Activated gamma-delta T cell treated with anti-CD3 and anti-CD28 coated beads, Interleukin-2, amount 50 U/mL, for 16 hours (primary cell): ENCODE results near the gene NOL4L.

ENCODE experiments used
- DNase-seq: peaks from one replicate; pipeline ENCODE4 v3.0.0-alpha.2; 2020; ENCODE audit warnings: low read depth

The NOL4L gene

GRCh38 chr20:32444474-32445220 is 140.5 kb downstream of the NOL4L start:
- no peak for DNase-seq

GRCh38 chr20:32443386-32443974 is 141.7 kb downstream of the NOL4L start:
- DNase-seq = no peak

- DNase-seq = no peak
Observed at GRCh38 chr20:32442630-32443373, 142.3 kb downstream of the NOL4L start.

GRCh38 chr20:32441638-32442037 is 143.5 kb downstream of the NOL4L start:
- no peak for DNase-seq

DNA sequence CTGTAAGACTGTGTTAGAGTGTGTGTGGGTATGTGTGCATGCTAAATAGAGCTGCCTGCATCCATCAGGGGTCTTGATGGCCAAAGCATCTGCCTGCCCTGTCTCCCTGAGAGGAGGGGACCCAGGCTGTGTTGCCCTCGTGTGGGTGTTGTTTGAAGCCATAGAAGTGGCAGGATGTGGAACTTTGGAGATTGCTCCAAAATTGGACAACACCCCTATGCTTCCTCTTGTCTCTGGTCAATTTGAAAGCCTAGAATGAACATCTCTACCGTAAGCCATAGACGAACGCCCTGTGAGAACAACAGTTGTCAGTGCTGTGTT is 144.4 kb downstream of the NOL4L start:
- no peak for DNase-seq

- DNase-seq = no peak
Observed at GRCh38 chr20:32440069-32440757, 144.9 kb downstream of the NOL4L start.

DNA sequence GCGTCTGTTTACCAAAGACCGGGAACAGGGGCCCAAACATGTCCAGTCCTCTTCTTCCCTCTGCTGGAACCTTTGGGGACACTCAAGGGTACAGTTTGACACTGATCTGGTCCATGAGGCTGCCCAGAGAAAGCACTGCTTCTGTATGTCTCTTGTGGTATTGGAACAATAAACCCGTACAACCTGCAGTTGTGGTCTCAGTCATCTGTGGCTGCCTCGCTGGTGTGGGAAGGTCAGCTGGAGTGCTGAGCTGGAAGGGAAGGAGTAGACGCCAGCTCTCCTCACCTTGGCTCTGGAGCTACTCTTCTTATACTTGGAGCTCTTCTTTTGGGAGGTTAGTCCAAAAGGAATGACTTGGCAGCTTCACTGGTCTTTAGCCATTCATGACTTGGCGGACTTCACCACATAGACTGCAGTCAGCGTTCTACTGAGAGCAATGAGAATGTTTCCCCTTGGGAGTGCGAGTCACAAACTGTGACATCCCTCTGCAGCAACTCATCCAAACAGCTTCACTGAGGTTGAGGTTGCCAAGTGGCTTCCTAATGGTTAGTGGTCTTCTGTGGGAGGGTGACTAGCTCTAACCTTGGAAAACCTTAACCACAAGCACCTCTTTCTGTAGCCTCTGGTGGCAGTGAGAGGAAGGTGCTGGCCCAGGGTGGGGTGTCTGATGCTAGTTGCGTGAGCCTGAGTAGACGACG is 145.9 kb downstream of the NOL4L start:
- peak; percentile 17 for DNase-seq

- no peak for DNase-seq
Observed at GRCh38 chr20:32438331-32438858, 146.7 kb downstream of the NOL4L start.

DNA sequence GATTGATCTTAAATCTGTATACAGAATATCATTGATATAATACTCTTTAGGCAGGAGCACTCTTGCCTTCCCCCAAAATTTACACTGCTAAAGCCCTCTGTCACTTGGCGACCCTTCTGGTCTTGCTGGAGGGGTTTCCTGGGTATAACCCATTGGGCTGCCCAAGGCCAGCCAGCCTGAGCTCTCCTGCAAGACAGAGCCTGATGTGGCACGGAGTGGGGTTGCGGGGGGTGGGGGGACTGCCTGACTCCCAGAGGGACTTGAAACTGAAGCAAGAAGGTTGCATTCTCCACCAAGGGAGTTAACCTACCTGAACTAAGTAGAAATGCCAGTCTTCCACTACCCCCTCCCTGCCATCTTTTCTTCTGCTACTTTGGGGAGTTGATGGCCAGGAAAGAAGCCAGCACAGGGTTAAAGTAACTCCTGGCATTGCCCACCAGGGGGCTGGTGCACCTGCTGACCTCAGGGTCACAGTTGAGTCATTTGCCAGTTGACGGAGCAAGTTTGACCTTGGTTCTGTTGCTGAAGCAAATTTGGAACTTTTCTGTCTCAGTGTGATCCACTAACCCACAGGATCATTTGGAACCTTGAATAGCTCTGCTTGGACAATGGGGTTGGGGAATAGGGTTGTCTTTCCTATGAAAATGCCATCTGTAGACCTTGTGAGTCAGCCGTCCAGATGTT is 147.6 kb downstream of the NOL4L start:
- no peak for DNase-seq

GRCh38 chr20:32436968-32437367 is 148.2 kb downstream of the NOL4L start:
- no peak for DNase-seq

- DNase-seq = no peak
Observed at GRCh38 chr20:32436142-32436861, 148.8 kb downstream of the NOL4L start.

GRCh38 chr20:32435449-32436107 is 149.6 kb downstream of the NOL4L start:
- no peak for DNase-seq

DNA sequence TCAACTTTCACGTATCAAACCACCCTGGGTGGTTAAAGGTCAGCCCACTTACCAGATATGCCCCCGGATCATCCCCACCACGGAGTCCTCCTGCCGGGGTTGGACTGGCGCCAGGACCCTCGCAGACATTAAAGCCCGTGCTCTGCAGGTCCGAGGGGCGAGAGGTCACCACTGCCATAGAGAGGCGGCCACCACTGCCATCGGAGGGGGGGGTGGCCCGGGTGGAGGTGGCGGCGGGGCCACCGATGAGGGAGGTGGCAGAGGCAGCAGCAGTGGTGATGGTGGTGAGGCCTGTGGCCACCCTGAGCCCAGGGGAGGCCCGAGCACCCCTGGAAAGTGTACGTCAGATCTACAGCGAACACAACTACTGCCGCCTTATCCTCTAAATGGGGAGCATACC is 150.7 kb downstream of the NOL4L start:
- no peak for DNase-seq

DNA sequence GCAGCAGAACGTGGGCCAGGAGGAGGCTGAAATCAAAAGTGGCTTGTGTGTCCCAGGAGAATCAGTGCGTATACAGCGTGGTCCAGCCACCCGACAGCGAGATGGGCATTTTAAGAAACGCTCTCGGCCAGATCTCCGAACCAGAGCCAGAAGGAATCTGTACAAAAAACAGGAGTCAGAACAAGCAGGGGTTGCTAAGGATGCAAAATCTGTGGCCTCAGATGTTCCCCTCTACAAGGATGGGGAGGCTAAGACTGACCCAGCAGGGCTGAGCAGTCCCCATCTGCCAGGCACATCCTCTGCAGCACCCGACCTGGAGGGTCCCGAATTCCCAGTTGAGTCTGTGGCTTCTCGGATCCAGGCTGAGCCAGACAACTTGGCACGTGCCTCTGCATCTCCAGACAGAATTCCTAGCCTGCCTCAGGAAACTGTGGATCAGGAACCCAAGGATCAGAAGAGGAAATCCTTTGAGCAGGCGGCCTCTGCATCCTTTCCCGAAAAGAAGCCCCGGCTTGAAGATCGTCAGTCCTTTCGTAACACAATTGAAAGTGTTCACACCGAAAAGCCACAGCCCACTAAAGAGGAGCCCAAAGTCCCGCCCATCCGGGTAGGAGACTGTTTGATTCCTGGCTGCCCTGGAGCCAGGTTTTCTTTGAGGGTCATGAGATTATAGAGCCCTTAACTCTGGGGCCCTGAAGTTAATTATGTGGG is 151.7 kb downstream of the NOL4L start:
- no peak for DNase-seq

DNA sequence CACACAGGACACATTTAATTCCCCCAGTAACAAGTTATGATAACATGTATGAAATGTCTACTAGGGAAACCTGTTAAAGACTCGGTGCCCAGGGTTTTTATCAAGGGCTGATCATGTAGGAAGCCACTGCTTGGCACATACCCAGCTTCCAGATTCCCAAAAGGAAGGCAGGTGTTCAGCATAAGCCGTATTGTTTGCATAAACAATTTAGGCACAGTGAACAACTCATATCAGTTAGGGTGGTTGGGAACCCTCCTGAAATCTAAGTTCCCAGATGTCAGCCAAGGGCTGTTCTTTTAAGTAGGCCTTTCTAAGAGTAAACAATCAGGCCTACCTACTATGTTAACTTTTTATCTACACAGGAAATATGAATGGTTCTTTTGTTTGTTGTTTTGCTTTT is 152.9 kb downstream of the NOL4L start:
- no peak for DNase-seq

DNA sequence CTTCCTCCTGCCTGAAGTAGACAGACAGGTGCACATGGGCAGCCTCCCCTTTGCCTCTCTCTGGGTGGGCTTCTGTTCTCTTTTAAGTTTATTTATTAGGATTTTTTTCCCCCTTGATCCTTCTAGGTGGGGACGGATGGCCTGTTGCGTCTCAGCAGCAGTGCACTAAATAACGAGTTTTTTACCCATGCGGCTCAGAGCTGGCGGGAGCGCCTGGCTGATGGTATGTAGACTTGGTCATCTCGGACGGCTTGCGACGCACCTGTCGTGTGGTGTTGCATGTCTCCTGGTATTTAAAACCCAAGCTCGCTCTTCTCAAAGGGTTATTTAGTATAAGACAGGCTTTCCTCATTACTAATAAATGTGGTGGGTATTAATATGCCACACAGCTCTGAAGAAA is 153.7 kb downstream of the NOL4L start:
- no peak for DNase-seq

DNA sequence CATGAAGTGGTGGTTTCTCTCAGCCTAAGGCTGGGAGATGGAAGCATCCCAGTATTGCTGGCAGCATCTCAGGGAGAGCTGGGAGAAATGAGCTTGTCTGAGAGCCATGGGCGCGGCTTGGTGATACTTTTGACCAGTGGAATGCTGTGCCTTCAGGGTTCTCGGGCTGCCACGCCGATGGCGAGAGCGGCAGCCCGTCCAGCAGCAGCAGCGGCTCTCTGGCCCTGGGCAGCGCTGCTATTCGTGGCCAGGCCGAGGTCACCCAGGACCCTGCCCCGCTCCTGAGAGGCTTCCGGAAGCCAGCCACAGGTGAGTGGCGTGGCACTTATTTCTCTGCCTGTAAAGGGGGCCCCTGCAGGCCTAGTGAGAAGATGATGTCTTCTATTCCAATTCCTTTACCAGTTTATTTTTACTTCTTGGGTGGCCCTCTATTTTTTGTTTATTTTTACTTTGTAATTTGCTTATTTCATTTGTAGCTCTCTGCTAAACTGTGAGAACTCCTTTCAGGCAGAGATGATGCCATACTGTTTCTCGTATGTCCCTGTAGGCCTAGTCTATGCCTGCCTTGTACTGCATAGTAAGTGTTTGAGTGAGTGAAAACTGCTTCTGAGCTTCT is 155.3 kb downstream of the NOL4L start:
- DNase-seq = no peak

GRCh38 chr20:32429343-32429742 is 155.8 kb downstream of the NOL4L start:
- no peak for DNase-seq

DNA sequence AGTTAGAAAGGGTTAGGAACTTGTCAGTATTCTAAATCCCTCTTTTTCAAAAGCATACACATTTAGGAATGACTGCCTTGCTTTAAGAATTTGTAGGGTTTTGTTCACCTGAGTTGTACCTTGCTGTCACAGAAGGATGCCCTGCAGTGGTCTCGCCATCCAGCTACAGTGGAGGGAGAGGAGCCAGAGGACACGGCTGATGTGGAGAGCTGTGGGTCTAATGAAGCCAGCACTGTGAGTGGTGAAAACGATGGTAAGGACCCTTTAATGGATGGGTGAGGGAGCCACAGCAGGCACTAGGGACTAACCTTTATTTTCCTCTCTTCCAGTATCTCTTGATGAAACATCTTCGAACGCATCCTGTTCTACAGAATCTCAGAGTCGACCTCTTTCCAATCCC is 157.1 kb downstream of the NOL4L start:
- no peak for DNase-seq
